MM.1S (cell line): ENCODE measurements around the gene DCST1.

Experiments
- CTCF ChIP-seq: fragments of 300-600 bp; sonication (generic); IDR thresholded peaks from 2 replicates; pipeline ENCODE4 v1.5.1; 2016; ENCODE audit warnings: antibody characterized with exemption, low read length, mixed read lengths
- EZH2 ChIP-seq: fragments of 300-600 bp; sonication (generic); optimal IDR thresholded peaks from 2 replicates; pipeline ENCODE3; 2017; ENCODE audit warnings: low read depth, mild to moderate bottlenecking, antibody characterized with exemption, low read length, mixed read lengths

GRCh38 chr1:155002464-155003226 is 31.0 kb upstream of the DCST1 start, which contains the start of gene ZBTB7B:
- no peak for TF ChIP-seq EZH2
- no peak for TF ChIP-seq CTCF
